ENCODE results near the gene NPHS2. TPM values are rescaled to one million over a fixed set of nuclear protein-coding genes. Genes with fewer than 3 reads are reported as not detected.
"Not testable (repeated sequence)": the region's sequence is repeated elsewhere in the genome, so short reads cannot be mapped to it uniquely, and the experiment has no call there.

Gene NPHS2
- total RNA-seq, 4 donors from 2014 or later = not detected

GRCh38 chr1:179547021-179547535 is 28.7 kb downstream of the NPHS2 start:
- no peak for ATAC-seq (ENCODE audit: low FRiP score)
- TF ChIP-seq CTCF (IDR thresholded peaks at IDR 0.05) = no peak
- DNase-seq (ENCODE audit: low spot score) = no peak

GRCh38 chr1:179545321-179545720 is 30.4 kb downstream of the NPHS2 start:
- TF ChIP-seq CTCF (IDR thresholded peaks at IDR 0.05) = no peak
- DNase-seq (ENCODE audit: low spot score) (no peak), ATAC-seq (ENCODE audit: low FRiP score) (no peak)

- no peak for TF ChIP-seq CTCF (IDR thresholded peaks at IDR 0.05)
- DNase-seq (ENCODE audit: low spot score) (no peak), ATAC-seq (ENCODE audit: low FRiP score) (no peak)
Measured at GRCh38 chr1:179541774-179542173, 34.0 kb downstream of the NPHS2 start.

GRCh38 chr1:179530352-179530751 is 45.4 kb downstream of the NPHS2 start:
- no peak for ATAC-seq (ENCODE audit: low FRiP score)
- no peak for TF ChIP-seq CTCF (IDR thresholded peaks at IDR 0.05)
- DNase-seq (ENCODE audit: low spot score) = no peak

GRCh38 chr1:179529482-179530195 is 46.1 kb downstream of the NPHS2 start:
- DNase-seq (ENCODE audit: low spot score) = no peak
- no peak for TF ChIP-seq CTCF (IDR thresholded peaks at IDR 0.05)
- no peak for ATAC-seq (ENCODE audit: low FRiP score)

- not testable (repeated sequence) for ATAC-seq (ENCODE audit: low FRiP score)
Measured at GRCh38 chr1:179518544-179518943, 57.2 kb downstream of the NPHS2 start.

GRCh38 chr1:179516976-179517705 is 58.6 kb downstream of the NPHS2 start:
- no peak for TF ChIP-seq CTCF (IDR thresholded peaks at IDR 0.05)
- no peak for DNase-seq (ENCODE audit: low spot score)
- no peak for ATAC-seq (ENCODE audit: low FRiP score)

More at GRCh38 chr1:179518544-179518943, 57.2 kb downstream of the NPHS2 start:
- not testable (repeated sequence) for DNase-seq (ENCODE audit: low spot score)
